CD8-positive, alpha-beta memory T cell (primary cell): ENCODE data around the gene ADRA2C. TPM values are rescaled to one million over a fixed set of nuclear protein-coding genes. Genes with fewer than 3 reads are reported as not detected.

Source experiments
- CTCF ChIA-PET: fragments of 350-600 bp; sonication (Branson Sonifier 250); formaldehyde crosslinking; loops from one replicate; lab custom pipeline; 2021; ENCODE audit warnings: antibody characterized with exemption; lab: Charles Lee
- POLR2A ChIA-PET: fragments of 350-600 bp; sonication (Branson Sonifier 250); formaldehyde crosslinking; loops from one replicate; lab custom pipeline; 2021; ENCODE audit warnings: antibody characterized with exemption; lab: Charles Lee
- DNase-seq, 5 donors: peaks; one replicate each; pipeline versions ENCODE4 v3.0.0 to v3.0.0-alpha.2; 2020 to 2022; ENCODE audit warnings: mixed read lengths in 1 of 5
- H3K27ac ChIP-seq: one replicate; pipeline ENCODE4 v1.7.0; 2013; ENCODE audit warnings: low read depth, mild to moderate bottlenecking, low read length, moderate library complexity
- H3K27me3 ChIP-seq: 2 replicates; pipeline ENCODE4 v1.7.0; 2013; ENCODE audit warnings: low read length, mild to moderate bottlenecking; ENCODE audit not compliant: insufficient read depth, poor library complexity, severe bottlenecking
- H3K36me3 ChIP-seq: 2 replicates; pipeline ENCODE4 v1.7.0; 2013; ENCODE audit warnings: mild to moderate bottlenecking, low read length, moderate library complexity; ENCODE audit not compliant: insufficient read depth
- H3K4me1 ChIP-seq: 2 replicates; pipeline ENCODE4 v1.7.0; 2013; ENCODE audit warnings: mild to moderate bottlenecking, low read length, moderate library complexity; ENCODE audit not compliant: insufficient read depth
- H3K4me3 ChIP-seq: 2 replicates; pipeline ENCODE4 v1.7.0; 2013; ENCODE audit warnings: mild to moderate bottlenecking, low read length
- H3K9me3 ChIP-seq: 2 replicates; pipeline ENCODE4 v1.7.0; 2013; ENCODE audit warnings: mild to moderate bottlenecking, low read length
- H3K27ac Mint-ChIP-seq, 8 donors: one replicate each; pipeline ENCODE4 v1.8.0; 2020 to 2021; ENCODE audit warnings: mixed read lengths in 8 of 8, mild to moderate bottlenecking in 6 of 8, inconsistent platforms in 3 of 8, moderate library complexity in 3 of 8
- H3K27me3 Mint-ChIP-seq, 2 donors: one replicate each; pipeline ENCODE4 v1.8.0; 2020 to 2021; ENCODE audit warnings: mixed read lengths in 2 of 2, mild to moderate bottlenecking in 1 of 2, moderate library complexity in 1 of 2
- H3K36me3 Mint-ChIP-seq, 3 donors: one replicate each; pipeline ENCODE4 v1.8.0; 2020 to 2021; ENCODE audit warnings: mixed read lengths in 3 of 3, inconsistent platforms in 1 of 3, mild to moderate bottlenecking in 1 of 3
- H3K4me1 Mint-ChIP-seq, 3 donors: one replicate each; pipeline ENCODE4 v1.8.0; 2020 to 2021; ENCODE audit warnings: mixed read lengths in 3 of 3, inconsistent platforms in 1 of 3, mild to moderate bottlenecking in 1 of 3
- H3K4me3 Mint-ChIP-seq, 7 donors: one replicate each; pipeline ENCODE4 v1.8.0; 2020 to 2021; ENCODE audit warnings: mixed read lengths in 7 of 7, mild to moderate bottlenecking in 6 of 7, moderate library complexity in 4 of 7, inconsistent platforms in 2 of 7
- H3K9me3 Mint-ChIP-seq, 5 donors: one replicate each; pipeline ENCODE4 v1.8.0; 2020 to 2022; ENCODE audit warnings: mixed read lengths in 5 of 5, mild to moderate bottlenecking in 3 of 5, moderate library complexity in 2 of 5, inconsistent platforms in 1 of 5
- polyA plus RNA-seq: library from polyadenylated mRNA; unstranded; fragments of 300-500 nt; fragmentation: Illumina TruSeq; gene quantifications from one replicate; pipeline ENCODE4 v1.2.3, GENCODE V29; 2021
- total RNA-seq, 2 experiments: library from RNA; stranded (reverse); gene quantifications; one replicate each; pipeline ENCODE4 v1.2.3, GENCODE V29; 2021

Gene ADRA2C
- total and polyA plus RNA-seq, 3 experiments from 2014 or later: not detected

DNA sequence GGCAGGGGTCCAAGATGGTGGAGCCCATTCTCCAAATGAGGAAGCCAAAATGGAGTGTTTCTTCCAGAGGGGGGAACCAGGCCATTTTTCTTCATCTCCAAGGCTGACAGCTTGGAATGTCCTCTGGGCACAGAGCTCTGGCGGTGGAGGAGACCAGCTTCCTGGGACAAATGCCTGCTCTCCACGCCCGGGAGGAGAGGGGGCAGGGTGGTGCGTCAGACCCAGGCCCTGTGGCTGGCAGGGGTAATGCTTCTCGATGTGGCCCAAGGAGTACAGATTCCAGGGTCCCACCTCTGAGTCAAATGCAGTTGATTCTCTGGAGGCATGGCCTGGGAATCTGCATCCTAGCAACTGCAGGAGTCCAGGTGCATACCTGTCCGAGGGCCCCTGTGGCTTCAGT lies 44.6 kb upstream of the ADRA2C start:
- POLR2A ChIA-PET: no interaction called here
- H3K4me1 ChIP-seq: no peaks in the 10 kb centered on the region
- no peak overlapping the region for H3K27ac ChIP-seq
- Mint-ChIP-seq H3K9me3 (peaks cover 0 to 14% (median 2%) of the 10 kb centered on the region in 5 donors), H3K27ac (no peak overlapping the region), H3K27me3 (peaks cover 33 to 56% of the 10 kb centered on the region in 2 donors), H3K4me3 (no peak overlapping the region), H3K4me1 (no peaks in the 10 kb centered on the region), H3K36me3 (peaks cover 0 to 2% (median 0%) of the 10 kb centered on the region in 3 donors)
- H3K27me3 ChIP-seq: no peaks in the 10 kb centered on the region
- CTCF ChIA-PET: no interaction called here
- peak in 1 of 5 donors; percentile 36 for DNase-seq
- H3K36me3 ChIP-seq: no peaks in the 10 kb centered on the region
- no peaks in the 10 kb centered on the region for H3K9me3 ChIP-seq
- no peak overlapping the region for H3K4me3 ChIP-seq

DNA sequence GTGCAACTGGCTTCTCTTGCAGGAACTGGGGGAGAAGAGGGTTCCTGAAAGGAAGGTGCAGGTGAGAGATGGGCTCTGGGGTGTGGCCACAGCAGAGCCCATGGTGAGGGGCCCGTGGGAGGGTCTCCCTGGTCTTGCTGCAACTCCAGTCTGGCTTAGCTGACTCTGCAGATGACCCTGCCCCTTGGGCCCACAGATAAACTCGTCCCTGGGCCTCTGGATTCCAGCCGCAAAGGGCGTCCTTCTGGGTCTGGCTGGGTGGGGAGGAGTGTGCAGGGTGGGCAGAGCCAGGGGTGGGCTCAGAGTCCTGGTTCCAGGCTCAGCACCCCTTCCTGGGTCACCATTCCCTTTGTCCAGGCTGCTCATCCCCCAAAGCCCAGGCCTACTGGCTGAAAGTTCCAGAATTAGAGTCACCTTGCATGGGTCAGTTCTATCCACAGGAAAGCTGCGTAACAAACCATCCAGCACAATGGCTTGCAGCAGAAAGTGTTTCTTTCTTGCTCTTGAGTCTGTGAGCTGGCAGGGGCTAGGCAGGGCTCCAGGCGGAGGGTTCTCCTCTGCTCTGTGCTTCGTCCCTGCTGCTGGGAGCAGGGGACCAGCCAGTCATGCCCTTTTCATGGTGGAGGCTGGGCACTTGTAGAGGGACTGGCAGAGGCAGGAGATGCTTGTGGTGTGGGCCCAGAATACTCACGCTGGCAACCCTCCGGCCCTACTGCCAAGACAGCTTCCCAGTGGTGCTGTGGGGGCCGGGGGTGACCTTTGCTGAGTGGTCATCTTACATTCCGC lies 43.5 kb upstream of the ADRA2C start:
- DNase-seq: peak in 1 of 5 donors; percentile 31
- H3K27ac Mint-ChIP-seq: no peak overlapping the region
- H3K36me3 Mint-ChIP-seq: peaks cover 0 to 2% (median 0%) of the 10 kb centered on the region in 3 donors
- H3K9me3 Mint-ChIP-seq: peaks cover 0 to 14% (median 2%) of the 10 kb centered on the region in 5 donors
- H3K27me3 ChIP-seq: no peaks in the 10 kb centered on the region
- H3K4me3 ChIP-seq: no peak overlapping the region
- peaks cover 36 to 51% of the 10 kb centered on the region in 2 donors for H3K27me3 Mint-ChIP-seq
- H3K4me1 Mint-ChIP-seq: no peaks in the 10 kb centered on the region
- no peak overlapping the region for H3K4me3 Mint-ChIP-seq
- no peaks in the 10 kb centered on the region for H3K4me1 ChIP-seq
- CTCF ChIA-PET: no interaction called here
- POLR2A ChIA-PET: no interaction called here
- no peaks in the 10 kb centered on the region for H3K9me3 ChIP-seq
- no peak overlapping the region for H3K27ac ChIP-seq
- H3K36me3 ChIP-seq: no peaks in the 10 kb centered on the region

DNA sequence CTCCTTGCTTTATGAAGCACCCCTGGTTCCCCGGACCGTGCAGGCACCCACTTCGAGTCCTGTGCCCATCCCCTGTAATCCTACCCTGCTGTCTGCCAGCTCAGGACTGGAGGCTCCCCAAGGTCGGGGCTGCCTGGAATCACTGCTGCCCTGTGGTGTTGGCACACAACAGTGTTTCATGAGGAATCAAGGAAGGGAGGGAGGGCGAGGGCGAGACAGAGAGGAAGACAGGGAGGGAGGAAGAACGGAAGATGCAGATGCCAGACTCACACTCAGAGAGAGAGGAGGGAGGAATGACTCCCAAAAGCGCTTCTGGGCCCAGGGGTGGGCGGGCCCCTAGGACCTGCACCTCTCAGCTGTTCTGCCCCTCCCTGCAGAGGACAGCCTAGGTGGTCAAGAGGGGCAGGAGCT lies 42.9 kb upstream of the ADRA2C start:
- H3K4me1 Mint-ChIP-seq: no peaks in the 10 kb centered on the region
- peaks cover 0 to 9% (median 2%) of the 10 kb centered on the region in 5 donors for H3K9me3 Mint-ChIP-seq
- Histone ChIP-seq H3K4me1 (no peaks in the 10 kb centered on the region), H3K9me3 (no peaks in the 10 kb centered on the region), H3K27ac (no peak overlapping the region), H3K4me3 (no peak overlapping the region), H3K27me3 (no peaks in the 10 kb centered on the region), H3K36me3 (no peaks in the 10 kb centered on the region)
- ChIA-PET CTCF (no interaction called here), POLR2A (no interaction called here)
- no peaks in the 10 kb centered on the region for H3K36me3 Mint-ChIP-seq
- H3K27ac Mint-ChIP-seq: no peak overlapping the region
- DNase-seq: peak in 1 of 5 donors; percentile 38
- H3K27me3 Mint-ChIP-seq: peaks cover 33 to 45% of the 10 kb centered on the region in 2 donors
- no peak overlapping the region for H3K4me3 Mint-ChIP-seq

DNA sequence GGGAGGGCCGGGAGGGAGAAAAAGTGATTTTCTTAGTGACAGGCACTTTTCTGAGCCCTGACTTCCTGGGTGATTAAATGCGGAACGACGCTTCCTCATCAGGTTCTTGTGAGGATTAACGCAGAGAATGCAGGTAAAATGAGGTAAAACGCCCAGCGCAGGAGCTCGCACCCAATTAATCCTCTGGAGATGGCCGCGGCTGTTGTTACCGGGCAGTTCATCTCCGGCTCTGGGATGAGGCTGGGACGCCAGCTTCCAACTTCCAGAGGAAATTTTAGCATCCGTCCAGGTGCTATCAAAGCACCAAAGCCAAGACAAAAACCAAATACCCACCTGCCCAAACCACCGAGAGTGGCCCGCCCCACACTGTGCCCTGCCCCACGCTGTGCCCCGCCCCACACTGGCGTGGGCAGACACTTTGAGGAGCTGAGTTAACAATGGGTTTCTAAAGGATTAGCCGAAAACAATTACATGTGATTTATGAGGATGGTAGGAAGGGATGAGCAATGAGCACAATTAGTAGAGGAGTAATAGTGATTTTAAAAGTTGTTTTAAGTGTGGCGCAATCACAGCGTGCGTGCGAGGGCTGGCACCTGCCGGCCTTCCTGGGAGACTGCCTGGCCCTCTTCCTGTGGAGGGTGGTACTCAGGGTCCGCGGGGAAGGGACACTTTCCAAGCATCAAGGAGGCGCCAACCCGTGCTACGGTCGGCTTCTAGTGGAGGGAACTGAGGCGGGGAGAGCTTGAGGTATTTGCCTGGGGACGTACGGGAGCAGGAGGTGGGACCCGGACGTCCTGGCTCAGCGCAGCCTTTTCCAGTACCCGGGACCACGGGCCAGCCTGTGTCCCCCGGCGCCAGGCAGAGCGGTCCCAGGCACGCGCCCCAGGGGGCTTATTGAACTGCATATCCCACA lies 41.6 kb upstream of the ADRA2C start:
- H3K4me1 ChIP-seq: no peaks in the 10 kb centered on the region
- CTCF ChIA-PET: no interaction called here
- no peaks in the 10 kb centered on the region for H3K4me1 Mint-ChIP-seq

GRCh38 chr4:3725936-3726870 lies 40.0 kb upstream of the ADRA2C start:
- Histone ChIP-seq H3K36me3 (no peaks in the 10 kb centered on the region), H3K4me1 (no peaks in the 10 kb centered on the region), H3K9me3 (no peaks in the 10 kb centered on the region), H3K27me3 (no peaks in the 10 kb centered on the region), H3K27ac (no peak overlapping the region), H3K4me3 (no peak overlapping the region)
- no peak for DNase-seq
- H3K9me3 Mint-ChIP-seq: peaks cover 0 to 2% (median 0%) of the 10 kb centered on the region in 5 donors
- no peak overlapping the region for H3K27ac Mint-ChIP-seq
- no peaks in the 10 kb centered on the region for H3K36me3 Mint-ChIP-seq
- H3K27me3 Mint-ChIP-seq: peaks cover 13 to 28% of the 10 kb centered on the region in 2 donors
- ChIA-PET CTCF (no interaction called here), POLR2A (no interaction called here)
- H3K4me3 Mint-ChIP-seq: no peak overlapping the region
- H3K4me1 Mint-ChIP-seq: no peaks in the 10 kb centered on the region

More for the DNA sequence above, 41.6 kb upstream of the ADRA2C start:
- POLR2A ChIA-PET: no interaction called here
- H3K4me3 Mint-ChIP-seq: peak overlapping the region in 1 of 7 donors; percentile 41
- H3K27ac Mint-ChIP-seq: peak overlapping the region in 1 of 8 donors; percentile 58
- no peaks in the 10 kb centered on the region for H3K36me3 Mint-ChIP-seq
- DNase-seq: no peak
- no peaks in the 10 kb centered on the region for H3K36me3 ChIP-seq
- H3K27ac ChIP-seq: no peak overlapping the region
- peaks cover 0 to 2% (median 0%) of the 10 kb centered on the region in 5 donors for H3K9me3 Mint-ChIP-seq
- H3K4me3 ChIP-seq: no peak overlapping the region
- no peaks in the 10 kb centered on the region for H3K9me3 ChIP-seq
- peaks cover 21 to 39% of the 10 kb centered on the region in 2 donors for H3K27me3 Mint-ChIP-seq
- no peaks in the 10 kb centered on the region for H3K27me3 ChIP-seq

DNA sequence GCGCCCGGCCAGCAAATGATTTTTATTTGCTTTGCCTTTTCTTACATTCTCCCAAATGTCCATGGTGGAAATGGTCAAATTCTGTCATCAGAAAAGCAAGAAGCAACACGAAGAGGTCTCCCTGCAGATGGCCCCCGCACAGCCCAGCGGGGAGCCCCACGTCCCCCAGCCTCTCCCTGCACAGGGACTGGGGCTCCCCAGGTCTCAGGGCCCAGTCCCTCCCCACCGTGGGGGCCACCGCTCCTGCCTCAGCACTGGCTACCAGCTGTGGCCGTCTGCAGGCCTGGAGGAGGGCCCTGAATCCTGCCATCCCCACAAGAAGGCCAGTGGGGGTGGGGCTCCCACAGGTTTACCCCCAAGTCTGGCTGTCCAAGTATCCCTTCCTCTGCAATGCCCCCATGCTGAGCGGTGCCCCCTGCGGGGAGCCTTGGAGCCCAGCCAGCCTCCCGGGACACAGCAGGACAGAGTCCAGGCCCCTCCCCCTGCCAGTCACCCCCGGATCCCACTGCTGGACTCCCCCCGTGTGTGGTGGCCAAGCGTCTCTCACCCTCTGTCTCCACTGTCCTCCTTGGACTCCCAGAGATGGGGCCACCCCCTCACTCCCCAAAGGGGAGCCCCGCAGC lies 38.2 kb upstream of the ADRA2C start:
- peaks cover 11 to 21% of the 10 kb centered on the region in 2 donors for H3K27me3 Mint-ChIP-seq
- no peak overlapping the region for H3K27ac ChIP-seq
- no peaks in the 10 kb centered on the region for H3K27me3 ChIP-seq
- H3K36me3 Mint-ChIP-seq: no peaks in the 10 kb centered on the region
- POLR2A ChIA-PET: no interaction called here
- H3K4me3 Mint-ChIP-seq: no peak overlapping the region
- no peak overlapping the region for H3K27ac Mint-ChIP-seq
- no peaks in the 10 kb centered on the region for H3K9me3 Mint-ChIP-seq
- no peak for DNase-seq
- H3K9me3 ChIP-seq: no peaks in the 10 kb centered on the region
- no peaks in the 10 kb centered on the region for H3K4me1 ChIP-seq
- H3K36me3 ChIP-seq: no peaks in the 10 kb centered on the region
- no peak overlapping the region for H3K4me3 ChIP-seq
- CTCF ChIA-PET: no interaction called here
- no peaks in the 10 kb centered on the region for H3K4me1 Mint-ChIP-seq

- Histone ChIP-seq H3K27ac (no peak overlapping the region), H3K4me1 (no peaks in the 10 kb centered on the region), H3K36me3 (no peaks in the 10 kb centered on the region), H3K4me3 (no peak overlapping the region), H3K9me3 (no peaks in the 10 kb centered on the region), H3K27me3 (no peaks in the 10 kb centered on the region)
- no peaks in the 10 kb centered on the region for H3K9me3 Mint-ChIP-seq
- H3K27me3 Mint-ChIP-seq: peaks cover 7 to 16% of the 10 kb centered on the region in 2 donors
- ChIA-PET POLR2A (no interaction called here), CTCF (no interaction called here)
- H3K27ac Mint-ChIP-seq: no peak overlapping the region
- DNase-seq: no peak
- no peaks in the 10 kb centered on the region for H3K4me1 Mint-ChIP-seq
- no peaks in the 10 kb centered on the region for H3K36me3 Mint-ChIP-seq
- H3K4me3 Mint-ChIP-seq: no peak overlapping the region
Measured at GRCh38 chr4:3729188-3729881, 36.9 kb upstream of the ADRA2C start.
